ENCODE results near the gene CDKAL1. TPM values are rescaled to one million over a fixed set of nuclear protein-coding genes. Genes with fewer than 3 reads are reported as not detected.

The CDKAL1 gene
- total and polyA plus RNA-seq, 10 of the 15 experiments (the other 5 are each of a cell fraction or from before 2014, with no cell fraction given): 10.7 to 26.9 (median 17.3) TPM

- TF ChIP-seq REST (IDR thresholded peaks at IDR 0.05; ENCODE audit: low read depth, low read length) (no peak), YBX1 (IDR thresholded peaks at IDR 0.05) (no peak), E4F1 (IDR thresholded peaks at IDR 0.05; ENCODE audit: borderline replicate concordance, partially characterized antibody) (no peak), CREB1 (IDR thresholded peaks at IDR 0.05; ENCODE audit: low read depth) (no peak), CREM (IDR thresholded peaks at IDR 0.05; ENCODE audit: low read depth) (no peak)
Measured at GRCh38 chr6:20640181-20640580, 105.9 kb downstream of the CDKAL1 start (continued).

- SMC1A ChIA-PET (ENCODE audit: uncharacterized antibody, unreplicated experiment): no interaction called here
- in situ Hi-C loops (cut with MboI) (no loop called here), intact Hi-C loops (cut with micrococcal nuclease; ENCODE audit: unreplicated experiment) (no loop called here)
- ATAC-seq (no peak), DNase-seq (ENCODE audit: low read depth, low spot score) (no peak), FAIRE-seq (no peak)
- no peak overlapping the region for H2AFZ ChIP-seq (ENCODE audit: control insufficient read depth, low read depth, low read length)
- no peaks in the 10 kb centered on the region for H3K4me1 ChIP-seq (ENCODE audit: control insufficient read depth, insufficient read depth, low read length)
- WGBS (ENCODE audit: insufficient coverage, insufficient replicate concordance, low lambda C conversion rate, missing lambda C conversion rate): 98% methylated on average over 4 of the region's 4 CpGs
- POLR2A ChIA-PET: no interaction called here
- RAD21 ChIA-PET (ENCODE audit: unreplicated experiment): no interaction called here
- H3K9ac ChIP-seq (ENCODE audit: control insufficient read depth, insufficient read depth, low read length): no peak overlapping the region
- H3K9me3 ChIP-seq (replicated peaks; ENCODE audit: control insufficient read depth, insufficient read depth, low read length): no peaks in the 10 kb centered on the region
- no peak overlapping the region for H3K4me2 ChIP-seq (ENCODE audit: control insufficient read depth, insufficient read depth)
- H3K79me2 ChIP-seq (ENCODE audit: control insufficient read depth, insufficient read depth, low read length): no peaks in the 10 kb centered on the region
- H3K36me3 ChIP-seq (ENCODE audit: control insufficient read depth in 2 of 2, insufficient read depth in 2 of 2, low read length in 1 of 2): peaks cover 0 to 3% of the 10 kb centered on the region in 2 experiments; a peak in 3 of 4 replicates
- no peak overlapping the region for H3K27ac ChIP-seq (ENCODE audit: control insufficient read depth, insufficient read depth)
- H3K4me3 ChIP-seq: no peak overlapping the region
- H3K27me3 ChIP-seq (replicated peaks in 1 of 2; ENCODE audit: control insufficient read depth in 2 of 2, insufficient read depth in 2 of 2, low read length in 1 of 2): no peaks in the 10 kb centered on the region
- BruUV-seq (replicated peaks): no TSS peak
- no peaks in the 10 kb centered on the region for H4K20me1 ChIP-seq (ENCODE audit: control insufficient read depth, insufficient read depth)
- CTCF ChIA-PET: no interaction called here
- TF ChIP-seq NFYA (IDR thresholded peaks at IDR 0.05; ENCODE audit: borderline replicate concordance, low read depth, low read length) (no peak), E4F1 (IDR thresholded peaks at IDR 0.05; ENCODE audit: borderline replicate concordance, partially characterized antibody) (no peak), SKIL (IDR thresholded peaks at IDR 0.05; ENCODE audit: low read depth, poor library complexity, severe bottlenecking) (no peak), TCF7 (IDR thresholded peaks at IDR 0.05; ENCODE audit: borderline replicate concordance) (no peak), MXI1 (IDR thresholded peaks at IDR 0.05; ENCODE audit: low read depth, low read length) (no peak), RB1 (IDR thresholded peaks at IDR 0.05; ENCODE audit: borderline replicate concordance) (no peak), ZBED1 (IDR thresholded peaks at IDR 0.05; ENCODE audit: borderline replicate concordance) (no peak), ATF7 (IDR thresholded peaks at IDR 0.05; ENCODE audit: low read depth) (no peak), GATAD2B (conservative IDR thresholded peaks at IDR 0.05; ENCODE audit: low read depth) (no peak)
Measured at GRCh38 chr6:20642441-20642840, 108.2 kb downstream of the CDKAL1 start.
